ENCODE results near the gene RBFOX1. TPM values are rescaled to one million over a fixed set of nuclear protein-coding genes. Genes with fewer than 3 reads are reported as not detected.

Gene RBFOX1
- total and polyA plus RNA-seq, 4 donors: 0.25 TPM; not detected in 3

DNA sequence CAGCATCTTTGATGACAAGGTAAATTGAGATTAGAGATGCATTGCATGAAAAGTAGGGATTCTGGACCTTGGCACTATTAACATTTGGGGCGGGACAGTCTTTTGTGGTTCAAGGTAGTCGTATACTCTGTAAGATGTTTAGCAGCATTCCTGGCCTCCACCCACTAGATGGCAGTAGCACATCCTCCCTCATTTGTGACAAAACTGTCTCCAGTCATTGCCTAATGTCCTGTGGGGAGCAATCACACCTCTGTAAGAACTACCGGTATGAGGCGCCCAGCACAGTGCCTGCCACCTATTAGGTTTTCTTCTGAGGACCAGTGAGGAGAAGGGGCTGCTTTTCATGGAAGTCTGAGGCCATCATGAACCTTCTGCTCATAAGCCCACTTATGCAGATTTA lies 180.8 kb downstream of the RBFOX1 start:
- Histone ChIP-seq H3K27me3 (ENCODE audit: control insufficient read depth in 1 of 2, insufficient read depth in 2 of 2, low read length in 1 of 2) (no peaks in the 10 kb centered on the region), H3K9me3 (ENCODE audit: control insufficient read depth, low read length) (peaks cover 2% of the 10 kb centered on the region), H3K36me3 (ENCODE audit: control insufficient read depth in 1 of 2, insufficient read depth in 2 of 2, low read length in 1 of 2) (no peaks in the 10 kb centered on the region), H3K4me3 (ENCODE audit: low read length in 2 of 2) (no peak overlapping the region), H3K4me1 (ENCODE audit: control insufficient read depth in 1 of 2, insufficient read depth in 2 of 2, low read length in 2 of 2) (no peaks in the 10 kb centered on the region), H3K27ac (ENCODE audit: low read depth in 1 of 2, low read length in 2 of 2) (no peak overlapping the region)
- no peak for ATAC-seq (ENCODE audit: low FRiP score)
- DNase-seq: no peak
- 81 to 91% methylated on average over 4 of the region's 4 CpGs for WGBS, 2 donors
- intact Hi-C loops (cut with DNase I): no loop called here

DNA sequence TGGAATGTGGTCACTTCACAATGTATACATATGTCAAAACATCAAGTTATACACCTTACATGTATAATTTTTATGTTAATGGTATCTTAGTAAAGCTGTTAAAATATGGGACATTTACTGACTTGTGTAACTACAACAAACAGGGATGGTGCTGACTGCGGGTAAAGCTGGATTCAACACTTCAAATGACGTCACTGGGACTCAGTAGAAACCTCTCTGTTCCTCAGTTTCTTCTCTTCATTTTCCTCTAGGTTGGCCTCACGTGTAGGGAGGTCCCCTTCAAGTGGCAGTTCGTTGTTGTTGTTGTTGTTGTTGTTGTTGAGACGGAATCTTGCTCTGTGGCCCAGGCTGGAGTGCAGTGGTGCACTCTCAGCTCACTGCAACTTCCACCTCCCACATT lies 182.9 kb downstream of the RBFOX1 start:
- Histone ChIP-seq H3K4me3 (ENCODE audit: low read length in 2 of 2) (no peak overlapping the region), H3K36me3 (ENCODE audit: control insufficient read depth in 1 of 2, insufficient read depth in 2 of 2, low read length in 1 of 2) (no peaks in the 10 kb centered on the region), H3K27ac (ENCODE audit: low read depth in 1 of 2, low read length in 2 of 2) (no peak overlapping the region), H3K4me1 (ENCODE audit: control insufficient read depth in 1 of 2, insufficient read depth in 2 of 2, low read length in 2 of 2) (no peaks in the 10 kb centered on the region), H3K9me3 (ENCODE audit: control insufficient read depth, low read length) (peaks cover 2% of the 10 kb centered on the region), H3K27me3 (ENCODE audit: control insufficient read depth in 1 of 2, insufficient read depth in 2 of 2, low read length in 1 of 2) (no peaks in the 10 kb centered on the region)
- intact Hi-C loops (cut with DNase I): no loop called here
- 73 to 76% methylated on average over 5 of the region's 5 CpGs for WGBS, 2 donors
- no peak for ATAC-seq (ENCODE audit: low FRiP score)
- no peak for DNase-seq

DNA sequence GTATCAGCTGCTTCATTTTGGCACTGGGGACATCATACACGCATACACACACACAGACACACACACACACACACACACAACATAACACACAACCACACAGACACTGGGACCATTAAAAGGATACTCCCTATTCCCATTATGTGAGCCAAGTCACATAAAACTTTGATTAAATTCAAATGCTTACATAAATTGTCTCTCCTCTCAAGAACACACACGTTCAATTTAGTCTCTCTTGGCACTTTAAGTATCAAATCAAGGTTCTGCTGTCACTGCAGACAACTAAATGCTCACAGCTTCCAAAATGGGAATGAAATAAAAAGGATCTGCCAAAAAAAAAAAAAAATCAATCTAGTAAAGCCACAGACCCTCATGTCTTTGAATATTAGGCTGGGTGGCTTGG lies 184.9 kb downstream of the RBFOX1 start:
- intact Hi-C loops (cut with DNase I): no loop called here
- 58 to 66% methylated on average over 2 of the region's 2 CpGs for WGBS, 2 donors
- Histone ChIP-seq H3K9me3 (ENCODE audit: control insufficient read depth, low read length) (peaks cover 2% of the 10 kb centered on the region), H3K27ac (ENCODE audit: low read depth in 1 of 2, low read length in 2 of 2) (no peak overlapping the region), H3K4me1 (ENCODE audit: control insufficient read depth in 1 of 2, insufficient read depth in 2 of 2, low read length in 2 of 2) (no peaks in the 10 kb centered on the region), H3K36me3 (ENCODE audit: control insufficient read depth in 1 of 2, insufficient read depth in 2 of 2, low read length in 1 of 2) (no peaks in the 10 kb centered on the region), H3K27me3 (ENCODE audit: control insufficient read depth in 1 of 2, insufficient read depth in 2 of 2, low read length in 1 of 2) (no peaks in the 10 kb centered on the region), H3K4me3 (ENCODE audit: low read length in 2 of 2) (no peak overlapping the region)
- no peak for DNase-seq
- ATAC-seq (ENCODE audit: low FRiP score): no peak

DNA sequence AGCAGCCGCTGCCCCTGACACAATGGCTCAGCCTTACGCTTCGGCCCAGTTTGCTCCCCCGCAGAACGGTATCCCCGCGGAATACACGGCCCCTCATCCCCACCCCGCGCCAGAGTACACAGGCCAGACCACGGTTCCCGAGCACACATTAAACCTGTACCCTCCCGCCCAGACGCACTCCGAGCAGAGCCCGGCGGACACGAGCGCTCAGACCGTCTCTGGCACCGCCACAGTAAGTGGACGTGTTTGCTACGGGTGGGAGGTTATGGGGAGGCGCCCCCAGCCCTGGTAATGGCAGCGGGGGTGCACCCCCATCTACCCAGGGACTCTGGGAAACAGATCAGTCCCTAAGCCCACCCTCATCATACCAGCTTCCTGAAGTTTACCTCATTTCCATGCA lies 185.5 kb downstream of the RBFOX1 start:
- no peak for ATAC-seq (ENCODE audit: low FRiP score)

DNA sequence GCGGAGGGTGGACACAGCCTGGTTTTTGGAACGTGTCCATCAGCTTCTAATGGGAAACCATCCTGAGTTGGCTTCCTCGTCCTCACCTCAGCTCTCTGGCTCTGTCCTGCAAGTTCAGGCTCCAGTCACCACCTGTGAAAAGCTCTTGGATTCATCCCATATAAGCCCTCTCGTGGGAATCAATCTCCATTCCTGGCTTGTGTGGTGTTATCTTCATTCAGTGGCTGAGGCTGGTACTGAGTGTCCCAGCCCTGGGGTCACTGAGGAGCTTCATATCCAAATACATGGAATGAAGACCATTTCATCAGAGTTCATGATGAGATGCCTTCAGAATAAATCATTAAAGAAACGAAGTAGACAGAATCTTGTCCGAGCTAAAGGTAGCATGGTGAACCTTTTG lies 189.2 kb downstream of the RBFOX1 start:
- no peak for ATAC-seq (ENCODE audit: low FRiP score)
- intact Hi-C loops (cut with DNase I): no loop called here
- Histone ChIP-seq H3K4me1 (ENCODE audit: control insufficient read depth in 1 of 2, insufficient read depth in 2 of 2, low read length in 2 of 2) (no peaks in the 10 kb centered on the region), H3K27ac (ENCODE audit: low read depth in 1 of 2, low read length in 2 of 2) (no peak overlapping the region), H3K4me3 (ENCODE audit: low read length in 2 of 2) (no peak overlapping the region), H3K9me3 (ENCODE audit: control insufficient read depth, low read length) (no peaks in the 10 kb centered on the region), H3K27me3 (ENCODE audit: control insufficient read depth in 1 of 2, insufficient read depth in 2 of 2, low read length in 1 of 2) (no peaks in the 10 kb centered on the region), H3K36me3 (ENCODE audit: control insufficient read depth in 1 of 2, insufficient read depth in 2 of 2, low read length in 1 of 2) (no peaks in the 10 kb centered on the region)
- DNase-seq: no peak
- WGBS, 2 donors: 76 to 82% methylated on average over 6 of the region's 6 CpGs

More for the DNA sequence above, 185.5 kb downstream of the RBFOX1 start:
- no peaks in the 10 kb centered on the region for H3K4me1 ChIP-seq (ENCODE audit: control insufficient read depth in 1 of 2, insufficient read depth in 2 of 2, low read length in 2 of 2)
- 94 to 95% methylated on average over 25 of the region's 25 CpGs for WGBS, 2 donors
- H3K27me3 ChIP-seq (ENCODE audit: control insufficient read depth in 1 of 2, insufficient read depth in 2 of 2, low read length in 1 of 2): no peaks in the 10 kb centered on the region
- no peak for DNase-seq
- no peak overlapping the region for H3K4me3 ChIP-seq (ENCODE audit: low read length in 2 of 2)
- H3K27ac ChIP-seq (ENCODE audit: low read depth in 1 of 2, low read length in 2 of 2): no peak overlapping the region
- intact Hi-C loops (cut with DNase I): no loop called here
- H3K9me3 ChIP-seq (ENCODE audit: control insufficient read depth, low read length): peaks cover 2% of the 10 kb centered on the region
- H3K36me3 ChIP-seq (ENCODE audit: control insufficient read depth in 1 of 2, insufficient read depth in 2 of 2, low read length in 1 of 2): no peaks in the 10 kb centered on the region

- Histone ChIP-seq H3K36me3 (ENCODE audit: control insufficient read depth in 1 of 2, insufficient read depth in 2 of 2, low read length in 1 of 2) (no peaks in the 10 kb centered on the region), H3K27me3 (ENCODE audit: control insufficient read depth in 1 of 2, insufficient read depth in 2 of 2, low read length in 1 of 2) (no peaks in the 10 kb centered on the region), H3K4me3 (ENCODE audit: low read length in 2 of 2) (no peak overlapping the region), H3K27ac (ENCODE audit: low read depth in 1 of 2, low read length in 2 of 2) (no peak overlapping the region), H3K9me3 (ENCODE audit: control insufficient read depth, low read length) (no peaks in the 10 kb centered on the region), H3K4me1 (ENCODE audit: control insufficient read depth in 1 of 2, insufficient read depth in 2 of 2, low read length in 2 of 2) (no peaks in the 10 kb centered on the region)
- ATAC-seq (ENCODE audit: low FRiP score) (no peak), DNase-seq (no peak)
- intact Hi-C loops (cut with DNase I): no loop called here
- 34 to 42% methylated on average over 5 of the region's 5 CpGs for WGBS, 2 donors
Observed at GRCh38 chr16:7524419-7524818, 191.8 kb downstream of the RBFOX1 start.

DNA sequence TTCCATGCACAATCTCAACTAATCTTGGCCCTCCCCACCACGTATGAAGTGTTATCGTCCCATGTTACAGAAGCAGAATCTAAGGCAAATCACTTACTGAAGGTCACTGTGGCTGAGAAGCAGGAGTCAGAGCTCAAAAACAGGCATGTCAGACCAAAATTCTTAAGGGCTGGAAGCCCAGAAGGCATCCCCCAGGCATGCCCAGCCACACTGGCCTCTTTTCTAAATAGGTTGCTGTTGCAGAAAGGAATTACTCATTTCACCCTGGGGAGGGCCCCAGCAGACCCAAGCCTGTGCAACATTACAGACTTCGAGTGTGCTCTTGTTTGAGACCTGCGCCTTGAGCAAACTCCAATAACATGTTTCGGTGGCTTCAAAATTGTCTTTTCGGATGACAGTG lies 194.1 kb downstream of the RBFOX1 start:
- intact Hi-C loops (cut with DNase I): no loop called here
- DNase-seq (no peak), ATAC-seq (ENCODE audit: low FRiP score) (no peak)
- Histone ChIP-seq H3K27ac (ENCODE audit: low read depth in 1 of 2, low read length in 2 of 2) (no peak overlapping the region), H3K4me1 (ENCODE audit: control insufficient read depth in 1 of 2, insufficient read depth in 2 of 2, low read length in 2 of 2) (no peaks in the 10 kb centered on the region), H3K27me3 (ENCODE audit: control insufficient read depth in 1 of 2, insufficient read depth in 2 of 2, low read length in 1 of 2) (no peaks in the 10 kb centered on the region), H3K36me3 (ENCODE audit: control insufficient read depth in 1 of 2, insufficient read depth in 2 of 2, low read length in 1 of 2) (no peaks in the 10 kb centered on the region), H3K4me3 (ENCODE audit: low read length in 2 of 2) (no peak overlapping the region), H3K9me3 (ENCODE audit: control insufficient read depth, low read length) (no peaks in the 10 kb centered on the region)
- 82 to 85% methylated on average over 6 of the region's 6 CpGs for WGBS, 2 donors

GRCh38 chr16:7532534-7532933 lies 199.9 kb downstream of the RBFOX1 start:
- no peak for DNase-seq
- Histone ChIP-seq H3K27ac (ENCODE audit: low read depth in 1 of 2, low read length in 2 of 2) (no peak overlapping the region), H3K9me3 (ENCODE audit: control insufficient read depth, low read length) (peaks cover 2% of the 10 kb centered on the region), H3K4me1 (ENCODE audit: control insufficient read depth in 1 of 2, insufficient read depth in 2 of 2, low read length in 2 of 2) (no peaks in the 10 kb centered on the region), H3K4me3 (ENCODE audit: low read length in 2 of 2) (no peak overlapping the region), H3K27me3 (ENCODE audit: control insufficient read depth in 1 of 2, insufficient read depth in 2 of 2, low read length in 1 of 2) (no peaks in the 10 kb centered on the region), H3K36me3 (ENCODE audit: control insufficient read depth in 1 of 2, insufficient read depth in 2 of 2, low read length in 1 of 2) (no peaks in the 10 kb centered on the region)
- ATAC-seq (ENCODE audit: low FRiP score): no peak
- intact Hi-C loops (cut with DNase I): no loop called here
- 86 to 92% methylated on average over 6 of the region's 6 CpGs for WGBS, 2 donors

GRCh38 chr16:7534749-7535148 lies 202.1 kb downstream of the RBFOX1 start:
- Histone ChIP-seq H3K27me3 (ENCODE audit: control insufficient read depth in 1 of 2, insufficient read depth in 2 of 2, low read length in 1 of 2) (no peaks in the 10 kb centered on the region), H3K4me3 (ENCODE audit: low read length in 2 of 2) (no peak overlapping the region), H3K36me3 (ENCODE audit: control insufficient read depth in 1 of 2, insufficient read depth in 2 of 2, low read length in 1 of 2) (no peaks in the 10 kb centered on the region), H3K9me3 (ENCODE audit: control insufficient read depth, low read length) (peaks cover 2% of the 10 kb centered on the region), H3K27ac (ENCODE audit: low read depth in 1 of 2, low read length in 2 of 2) (no peak overlapping the region), H3K4me1 (ENCODE audit: control insufficient read depth in 1 of 2, insufficient read depth in 2 of 2, low read length in 2 of 2) (no peaks in the 10 kb centered on the region)
- 66 to 68% methylated on average over 7 of the region's 7 CpGs for WGBS, 2 donors
- DNase-seq (no peak), ATAC-seq (ENCODE audit: low FRiP score) (no peak)
- intact Hi-C loops (cut with DNase I): no loop called here

Measured in aorta (tissue), 5 donors.